Adrenal gland (tissue), 12 donors: Measurements from ENCODE around the gene TOMM40. TPM values are rescaled to one million over a fixed set of nuclear protein-coding genes. Genes with fewer than 3 reads are reported as not detected.
A peak's percentile ranks its signal among the peaks of the same experiment; 100 is the strongest.
"Not testable (repeated sequence)": the region's sequence is repeated elsewhere in the genome, so short reads cannot be mapped to it uniquely, and the experiment has no call there.

Experiments used
- DNase-seq, 7 donors: peaks; one replicate each; pipeline ENCODE4 v3.0.0-alpha.2; 2019 to 2020
- H3K27ac ChIP-seq, 5 donors: fragments of 200-600 bp; sonication (generic) in 4 of 5; 1 replicate in 3 of 5; 2 replicates in 2 of 5; pipeline versions ENCODE4 v1.5.1 to v1.8.0; 2016 to 2020; ENCODE audit warnings: mild to moderate bottlenecking in 1 of 5
- H3K27me3 ChIP-seq: fragments of 200-600 bp; 2 replicates; pipeline ENCODE4 v1.8.0; 2021
- H3K36me3 ChIP-seq, 2 donors: fragments of 200-600 bp; replicated peaks in 1 of 2; 1 replicate in 1 of 2; 2 replicates in 1 of 2; pipeline versions ENCODE4 v1.5.1 to v1.8.0; 2018 to 2022
- H3K4me1 ChIP-seq, 2 donors: fragments of 200-600 bp; replicated peaks in 1 of 2; 1 replicate in 1 of 2; 2 replicates in 1 of 2; pipeline versions ENCODE4 v1.5.1 to v1.8.0; 2018 to 2021
- H3K4me3 ChIP-seq, 4 donors: fragments of 200-600 bp; sonication (generic) in 3 of 4; one replicate each; pipeline ENCODE4 v1.5.1; 2016 to 2018
- H3K9me3 ChIP-seq, 3 donors: fragments of 200-600 bp; sonication (generic) in 1 of 3; replicated peaks in 1 of 3; 1 replicate in 2 of 3; 2 replicates in 1 of 3; pipeline versions ENCODE4 v1.5.1 to v1.8.0; 2016 to 2021
- CTCF ChIP-seq, 6 experiments: fragments of 450-650 bp in 4 of 6; fragments of 200-600 bp in 2 of 6; sonication (generic) in 1 of 6; IDR thresholded peaks; 1 replicate in 5 of 6; 2 replicates in 1 of 6; pipeline versions ENCODE4 v1.5.1 to v1.8.0; 2016 to 2021; ENCODE audit warnings: antibody characterized with exemption in 6 of 6, mild to moderate bottlenecking in 2 of 6, moderate library complexity in 1 of 6
- POLR2A ChIP-seq, 2 donors: fragments of 450-650 bp; IDR thresholded peaks; one replicate each; pipeline ENCODE4 v1.6.1; 2017; ENCODE audit warnings: antibody characterized with exemption in 2 of 2, mild to moderate bottlenecking in 2 of 2, moderate library complexity in 1 of 2
- WGBS, 4 donors: extraction: QIAGEN DNeasy Blood & Tissue Kit in 2 of 4; methylation state at CpG; one replicate each; pipeline versions ENCODE4 v1.1.5 to v1.1.7; 2013 to 2017; 5-methylcytosine and 5-hydroxymethylcytosine counted together
- intact Hi-C, 2 donors: fragments of 100-400 bp; cut with DNase I; formaldehyde crosslinking; loops; one replicate each; pipeline versions ENCODE4 v1.14.1 to v1.15.0; 2022 to 2023
- polyA plus RNA-seq, 3 donors: library from polyadenylated mRNA; stranded (reverse); fragments of 200-250 nt in 2 of 3; fragments of 350-450 nt in 1 of 3; fragmentation: Illumina TruSeq in 1 of 3; extraction: RNeasy Lipid Tissue Mini Kit (QIAGEN cat#74804) in 1 of 3; gene quantifications; one replicate each; pipeline ENCODE4 v1.2.3, GENCODE V29; 2013 to 2014
- total RNA-seq, 9 donors: library from RNA; depleted of rRNA in 4 of 9; stranded (reverse); fragments of >200 nt in 4 of 9; fragments of 120-200 nt in 1 of 9; fragmentation: NEBNext Ultra II Directional in 1 of 9; extraction: Animal tissue kit (Norgen Biotek cat#: 25700) in 1 of 9; gene quantifications; one replicate each; pipeline versions ENCODE4 v1.1.0 to v1.2.4, GENCODE V29; 2013 to 2023
- donor health status: healthy with polysubstance abuse.
- donor health status: Bipolar disorder and iron deficiency.
- donor health status: DM: yes; HTN: yes; CAD: no.
- donor health status: DM: no; HTN: no; CAD: no.
- donor health status: DM: no; HTN: no; CAD: no.
- donor health status: DM: yes; HTN: yes; CAD: no.

Gene TOMM40
- total and polyA plus RNA-seq, 12 donors, result 53.1 to 248 (median 68.8) TPM

GRCh38 chr19:44887648-44888047 lies 3.4 kb upstream of the TOMM40 start:
- no peaks in the 10 kb centered on the region for H3K27me3 ChIP-seq
- TF ChIP-seq POLR2A (IDR thresholded peaks at IDR 0.05) (no peak), CTCF (IDR thresholded peaks at IDR 0.05) (no peak)
- peaks cover 16 to 18% of the 10 kb centered on the region in 2 donors for H3K4me1 ChIP-seq
- WGBS, 4 donors, result 82 to 84% (median 84%) methylated on average over 4 of the region's 4 CpGs
- H3K4me3 ChIP-seq, result no peak overlapping the region
- H3K9me3 ChIP-seq, result no peaks in the 10 kb centered on the region
- H3K36me3 ChIP-seq, result peaks cover 0 to 24% of the 10 kb centered on the region in 2 donors
- H3K27ac ChIP-seq, result no peak overlapping the region
- intact Hi-C loops, result no loop called here
- DNase-seq, result no peak

GRCh38 chr19:44888335-44888734 lies 2.7 kb upstream of the TOMM40 start:
- H3K36me3 ChIP-seq, result peaks cover 0 to 30% of the 10 kb centered on the region in 2 donors

GRCh38 chr19:44889830-44890365 lies 1.2 kb upstream of the TOMM40 start:
- H3K4me3 ChIP-seq, result peak overlapping the region in 2 of 4 donors; percentile 23 to 56
- H3K9me3 ChIP-seq, result no peaks in the 10 kb centered on the region
- WGBS, 4 donors, result 40 to 48% (median 47%) methylated on average over 17 of the region's 17 CpGs
- no peaks in the 10 kb centered on the region for H3K27me3 ChIP-seq
- intact Hi-C loops, result no loop called here
- TF ChIP-seq POLR2A (IDR thresholded peaks at IDR 0.05), result no peak
- TF ChIP-seq CTCF (IDR thresholded peaks at IDR 0.05), result no peak
- H3K36me3 ChIP-seq, result peaks cover 0 to 46% of the 10 kb centered on the region in 2 donors
- peaks cover 20 to 26% of the 10 kb centered on the region in 2 donors for H3K4me1 ChIP-seq
- peak overlapping the region in 4 of 5 donors; percentile 66 to 99 (median 93) for H3K27ac ChIP-seq
- DNase-seq, result peak in 1 of 7 donors; percentile 69

More at GRCh38 chr19:44888335-44888734, 2.7 kb upstream of the TOMM40 start:
- H3K27ac ChIP-seq, DNase-seq, H3K9me3 ChIP-seq, H3K27me3 ChIP-seq, H3K4me3 ChIP-seq, intact Hi-C loops: not testable (repeated sequence)
- 84 to 92% (median 88%) methylated on average over 4 to 5 of the region's 5 CpGs for WGBS, 4 donors
- H3K4me1 ChIP-seq, result peaks cover 16 to 23% of the 10 kb centered on the region in 2 donors

- Histone ChIP-seq H3K4me3 (peak overlapping the region in 2 of 4 donors; percentile 23 to 56), H3K27ac (peak overlapping the region; percentile 66 to 99 (median 89)), H3K9me3 (no peaks in the 10 kb centered on the region), H3K36me3 (peaks cover 0 to 50% of the 10 kb centered on the region in 2 donors), H3K4me1 (peaks cover 25 to 30% of the 10 kb centered on the region in 2 donors), H3K27me3 (no peaks in the 10 kb centered on the region)
- DNase-seq, result peak in 3 of 7 donors; percentile 100
- 0 to 1% (median 0%) methylated on average over 11 to 40 of the region's 40 CpGs for WGBS, 4 donors
- intact Hi-C loops, result no loop called here
- TF ChIP-seq POLR2A (IDR thresholded peaks at IDR 0.05) (peak; percentile 24 to 64), CTCF (IDR thresholded peaks at IDR 0.05) (no peak)
Measured at GRCh38 chr19:44890366-44891015, 563 bp upstream of the TOMM40 start.
